SK-N-SH (cell line): ENCODE results near the gene MAP3K7CL. TPM values are rescaled to one million over a fixed set of nuclear protein-coding genes. Genes with fewer than 3 reads are reported as not detected.

ENCODE experiments used
- CTCF ChIA-PET: fragments of 300-600, 350-600 bp; formaldehyde crosslinking; extraction: SDS; loops from one replicate; lab custom pipeline; 2021; lab: Yijun Ruan, JAX
- POLR2A ChIA-PET: fragments of 350-600 bp; sonication (Branson Sonifier 250); formaldehyde crosslinking; extraction: SDS; loops from one replicate; lab custom pipeline; 2020; ENCODE audit warnings: antibody characterized with exemption, inconsistent platforms; lab: Yijun Ruan, JAX
- DNase-seq: peaks from one replicate; pipeline ENCODE4 v3.0.0; 2012
- H2AFZ ChIP-seq: fragments of 200-600 bp; sonication (generic); 2 replicates; pipeline ENCODE4 v1.8.1; 2016; ENCODE audit warnings: antibody characterized with exemption, mild to moderate bottlenecking, low read depth
- H3F3A ChIP-seq: fragments of 200-600 bp; sonication (generic); replicated peaks from 2 replicates; pipeline ENCODE3; 2016; ENCODE audit warnings: antibody characterized with exemption, mild to moderate bottlenecking; ENCODE audit not compliant: insufficient read depth
- H3K27ac ChIP-seq, 2 experiments: fragments of 200-500 bp in 1 of 2; fragments of 200-600 bp in 1 of 2; sonication (Bioruptor generic) in 1 of 2; sonication (generic), shearing (Covaris generic) in 1 of 2; 2 replicates each; pipeline versions ENCODE4 v1.5.1 to v1.6.1; 2014 to 2016; ENCODE audit warnings: low read depth in 2 of 2, inconsistent platforms in 1 of 2, low read length in 1 of 2, mild to moderate bottlenecking in 1 of 2, mixed read lengths in 1 of 2
- H3K27me3 ChIP-seq: fragments of 200-600 bp; sonication (generic), shearing (Covaris generic); 2 replicates; pipeline ENCODE4 v1.6.1; 2016; ENCODE audit warnings: mixed run types; ENCODE audit not compliant: insufficient read depth
- H3K36me3 ChIP-seq, 2 experiments: fragments of 200-500 bp in 1 of 2; fragments of 200-600 bp in 1 of 2; sonication (Bioruptor generic) in 1 of 2; sonication (generic) in 1 of 2; replicated peaks in 1 of 2; 2 replicates each; pipeline versions ENCODE3 to v1.5.1; 2014 to 2016; ENCODE audit warnings: low read length in 1 of 2, mild to moderate bottlenecking in 1 of 2; ENCODE audit not compliant: insufficient read depth in 2 of 2, control insufficient read depth in 1 of 2
- H3K4me1 ChIP-seq, 2 experiments: fragments of 200-500 bp in 1 of 2; fragments of 200-600 bp in 1 of 2; sonication (Bioruptor generic) in 1 of 2; sonication (generic), shearing (Covaris generic) in 1 of 2; 2 replicates each; pipeline versions ENCODE4 v1.5.1 to v1.6.1; 2014 to 2016; ENCODE audit warnings: low read depth in 1 of 2, low read length in 1 of 2, mixed run types in 1 of 2; ENCODE audit not compliant: insufficient read depth in 2 of 2, control insufficient read depth in 1 of 2
- H3K4me2 ChIP-seq: fragments of 200-600 bp; sonication (generic), shearing (Covaris generic); 2 replicates; pipeline ENCODE4 v1.6.1; 2017; ENCODE audit warnings: mixed run types
- H3K4me3 ChIP-seq, 2 experiments: fragments of 200-500 bp in 1 of 2; fragments of 200-600 bp in 1 of 2; sonication (Bioruptor generic) in 1 of 2; sonication (generic), shearing (Covaris generic) in 1 of 2; 2 replicates each; pipeline versions ENCODE4 v1.5.1 to v1.8.1; 2014 to 2016; ENCODE audit warnings: low read depth in 2 of 2, inconsistent platforms in 1 of 2, low read length in 1 of 2, mild to moderate bottlenecking in 1 of 2, mixed read lengths in 1 of 2, moderate library complexity in 1 of 2
- H3K79me2 ChIP-seq: fragments of 200-600 bp; sonication (generic); 2 replicates; pipeline ENCODE4 v1.8.1; 2017; ENCODE audit warnings: mild to moderate bottlenecking; ENCODE audit not compliant: insufficient read depth
- H3K9ac ChIP-seq: fragments of 200-600 bp; sonication (generic); 2 replicates; pipeline ENCODE4 v1.6.1; 2017; ENCODE audit warnings: mixed run types
- H3K9me2 ChIP-seq: fragments of 200-600 bp; sonication (generic); 2 replicates; pipeline ENCODE4 v1.6.1; 2017; ENCODE audit warnings: mixed run types
- H3K9me3 ChIP-seq: fragments of 200-600 bp; sonication (generic); 2 replicates; pipeline ENCODE4 v1.6.1; 2017; ENCODE audit warnings: mixed run types, mild to moderate bottlenecking, moderate library complexity
- H4K20me1 ChIP-seq: fragments of 200-600 bp; sonication (generic); 2 replicates; pipeline ENCODE4 v1.6.1; 2017; ENCODE audit warnings: mild to moderate bottlenecking, mixed run types; ENCODE audit not compliant: insufficient read depth
- FOXM1 ChIP-seq: IDR thresholded peaks from 2 replicates; pipeline ENCODE4 v1.4.0; 2012; ENCODE audit warnings: low read depth, mild to moderate bottlenecking
- GATA2 ChIP-seq: sonication (generic); formaldehyde crosslinking; IDR thresholded peaks from 2 replicates; pipeline ENCODE4 v1.5.0; 2020; ENCODE audit warnings: mild to moderate bottlenecking, missing genetic modification reagents
- NFIC ChIP-seq: IDR thresholded peaks from 2 replicates; pipeline ENCODE4 v1.4.0; 2012; ENCODE audit warnings: borderline replicate concordance
- POLR2AphosphoS5 ChIP-seq: IDR thresholded peaks from 2 replicates; pipeline ENCODE4 v1.6.1; 2012; ENCODE audit warnings: low read depth, low read length
- RXRA ChIP-seq: IDR thresholded peaks from 2 replicates; pipeline ENCODE4 v1.4.0; 2012; ENCODE audit warnings: low read depth, mild to moderate bottlenecking, borderline replicate concordance
- TAF1 ChIP-seq: IDR thresholded peaks from 2 replicates; pipeline ENCODE4 v1.6.1; 2012; ENCODE audit warnings: low read depth, mild to moderate bottlenecking, low read length, moderate library complexity, borderline replicate concordance
- TCF12 ChIP-seq: IDR thresholded peaks from 2 replicates; pipeline ENCODE4 v1.4.0; 2012
- WGBS: methylation state at CpG from one replicate; pipeline ENCODE4 v1.1.6; 2017; ENCODE audit warnings: low lambda C conversion rate; 5-methylcytosine and 5-hydroxymethylcytosine counted together
- polyA plus RNA-seq, 3 experiments: library from polyadenylated mRNA; depleted of rRNA; stranded (reverse); fragments of >200 nt; gene quantifications; 2 replicates each; pipeline ENCODE4 v1.2.3, GENCODE V29; 2012
- TF ChIP-seq, protein P1 (sequence below): fragments of 200-600 bp; sonication (generic); IDR thresholded peaks from 2 replicates; pipeline ENCODE4 v1.6.1; 2017; ENCODE audit warnings: antibody characterized with exemption, mild to moderate bottlenecking, moderate library complexity
- TF ChIP-seq, protein P2 (sequence below): IDR thresholded peaks from 2 replicates; pipeline ENCODE4 v1.4.0; 2012; ENCODE audit warnings: low read depth
- TF ChIP-seq, protein P3 (sequence below): IDR thresholded peaks from 2 replicates; pipeline ENCODE4 v1.4.0; 2012; ENCODE audit warnings: low read depth, borderline replicate concordance

The MAP3K7CL gene
- polyA plus RNA-seq, 1 of the 3 experiments (the other 2 are of a cell fraction): 2.3 TPM

DNA sequence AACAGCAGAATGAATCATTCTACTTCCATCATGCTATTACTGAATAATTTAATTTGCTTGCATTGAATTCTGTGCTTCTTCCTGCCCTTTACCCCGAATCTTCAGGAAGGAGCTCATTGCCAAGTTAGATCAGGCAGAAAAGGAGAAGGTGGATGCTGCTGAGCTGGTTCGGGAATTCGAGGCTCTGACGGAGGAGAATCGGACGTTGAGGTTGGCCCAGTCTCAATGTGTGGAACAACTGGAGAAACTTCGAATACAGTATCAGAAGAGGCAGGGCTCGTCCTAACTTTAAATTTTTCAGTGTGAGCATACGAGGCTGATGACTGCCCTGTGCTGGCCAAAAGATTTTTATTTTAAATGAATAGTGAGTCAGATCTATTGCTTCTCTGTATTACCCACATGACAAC lies 44.2 kb downstream of the MAP3K7CL start:
- Histone ChIP-seq H3K9ac (peak overlapping the region; percentile 66; the same call in 1 of the 2 replicates), H3K4me2 (peak overlapping the region; percentile 79), H3K9me3 (no peaks in the 10 kb centered on the region), H3K4me1 (peaks cover 0 to 14% of the 10 kb centered on the region in 2 experiments; a peak in 2 of 4 replicates), H2AFZ (peak overlapping the region; percentile 72; the same call in 1 of the 2 replicates), H3K79me2 (no peaks in the 10 kb centered on the region), H3F3A (peaks cover 21% of the 10 kb centered on the region), H3K27ac (peak overlapping the region; percentile 72 to 93; a peak in 3 of 4 replicates), H4K20me1 (no peaks in the 10 kb centered on the region), H3K27me3 (no peaks in the 10 kb centered on the region), H3K4me3 (peak overlapping the region; percentile 25 to 54; a peak in 3 of 4 replicates)
- WGBS: 14% methylated on average over 9 of the region's 9 CpGs
- CTCF ChIA-PET: interaction anchor here (1.1 to 3.0 kb wide), 3 partner anchors 10 to 174 kb away, joined by 3 to 10 read pairs (median 4); no protein-coding TSS in a partner anchor
- DNase-seq: no peak
- no peak for TF ChIP-seq TAF1
- TF ChIP-seq POLR2AphosphoS5: peak; percentile 26; the same call in 1 of the 2 replicates
- TF ChIP-seq NFIC: 0 out of 2 replicates have a peak, but pooled peaks have one; percentile 33
- TF ChIP-seq, protein P1, sequence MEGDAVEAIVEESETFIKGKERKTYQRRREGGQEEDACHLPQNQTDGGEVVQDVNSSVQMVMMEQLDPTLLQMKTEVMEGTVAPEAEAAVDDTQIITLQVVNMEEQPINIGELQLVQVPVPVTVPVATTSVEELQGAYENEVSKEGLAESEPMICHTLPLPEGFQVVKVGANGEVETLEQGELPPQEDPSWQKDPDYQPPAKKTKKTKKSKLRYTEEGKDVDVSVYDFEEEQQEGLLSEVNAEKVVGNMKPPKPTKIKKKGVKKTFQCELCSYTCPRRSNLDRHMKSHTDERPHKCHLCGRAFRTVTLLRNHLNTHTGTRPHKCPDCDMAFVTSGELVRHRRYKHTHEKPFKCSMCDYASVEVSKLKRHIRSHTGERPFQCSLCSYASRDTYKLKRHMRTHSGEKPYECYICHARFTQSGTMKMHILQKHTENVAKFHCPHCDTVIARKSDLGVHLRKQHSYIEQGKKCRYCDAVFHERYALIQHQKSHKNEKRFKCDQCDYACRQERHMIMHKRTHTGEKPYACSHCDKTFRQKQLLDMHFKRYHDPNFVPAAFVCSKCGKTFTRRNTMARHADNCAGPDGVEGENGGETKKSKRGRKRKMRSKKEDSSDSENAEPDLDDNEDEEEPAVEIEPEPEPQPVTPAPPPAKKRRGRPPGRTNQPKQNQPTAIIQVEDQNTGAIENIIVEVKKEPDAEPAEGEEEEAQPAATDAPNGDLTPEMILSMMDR: no peak
- no peak for TF ChIP-seq GATA2 (CRISPR knock-in tag)
- no peak for TF ChIP-seq TCF12
- TF ChIP-seq FOXM1: no peak
- no peak for TF ChIP-seq RXRA
- TF ChIP-seq, protein P2, sequence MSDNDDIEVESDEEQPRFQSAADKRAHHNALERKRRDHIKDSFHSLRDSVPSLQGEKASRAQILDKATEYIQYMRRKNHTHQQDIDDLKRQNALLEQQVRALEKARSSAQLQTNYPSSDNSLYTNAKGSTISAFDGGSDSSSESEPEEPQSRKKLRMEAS: peak; percentile 39; the same call in 1 of the 2 replicates
- TF ChIP-seq, all 33 proteins: peak for 3
- H3K36me3 ChIP-seq: no peaks in the 10 kb centered on the region
- no peaks in the 10 kb centered on the region for H3K9me2 ChIP-seq
- POLR2A ChIA-PET: no interaction called here

DNA sequence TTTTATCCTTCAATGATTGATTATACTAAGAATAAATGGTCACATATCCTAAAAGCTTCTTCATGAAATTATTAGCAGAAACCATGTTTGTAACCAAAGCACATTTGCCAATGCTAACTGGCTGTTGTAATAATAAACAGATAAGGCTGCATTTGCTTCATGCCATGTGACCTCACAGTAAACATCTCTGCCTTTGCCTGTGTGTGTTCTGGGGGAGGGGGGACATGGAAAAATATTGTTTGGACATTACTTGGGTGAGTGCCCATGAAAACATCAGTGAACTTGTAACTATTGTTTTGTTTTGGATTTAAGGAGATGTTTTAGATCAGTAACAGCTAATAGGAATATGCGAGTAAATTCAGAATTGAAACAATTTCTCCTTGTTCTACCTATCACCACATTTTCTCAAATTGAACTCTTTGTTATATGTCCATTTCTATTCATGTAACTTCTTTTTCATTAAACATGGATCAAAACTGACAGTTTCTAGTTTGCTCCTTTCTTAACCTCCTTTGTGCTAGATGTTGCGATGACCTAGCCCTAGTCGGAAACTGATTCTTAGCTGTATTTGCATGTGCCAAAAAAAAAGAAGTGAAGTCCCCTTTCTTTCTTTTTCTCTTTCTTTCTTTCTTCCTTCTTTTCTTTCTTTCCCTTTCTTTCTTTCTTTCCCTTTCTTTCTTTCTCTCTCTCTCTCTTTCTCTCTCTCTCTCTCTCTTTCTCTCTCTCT lies 45.1 kb downstream of the MAP3K7CL start:
- peaks cover 0 to 14% of the 10 kb centered on the region in 2 experiments; a peak in 2 of 4 replicates for H3K4me1 ChIP-seq
- H3K9ac ChIP-seq: peak overlapping the region; percentile 66; the same call in 1 of the 2 replicates
- WGBS: 75% methylated on average over 3 of the region's 3 CpGs
- H3K27ac ChIP-seq: peak overlapping the region; percentile 72 to 93; a peak in 3 of 4 replicates
- H3K4me3 ChIP-seq: peak overlapping the region in 1 of 2 experiments; percentile 25; a peak in 2 of 4 replicates
- H2AFZ ChIP-seq: no peak overlapping the region
- no peak for DNase-seq
- H3K27me3 ChIP-seq: no peaks in the 10 kb centered on the region
- peaks cover 21% of the 10 kb centered on the region for H3F3A ChIP-seq
- H3K9me3 ChIP-seq: no peaks in the 10 kb centered on the region
- peak overlapping the region; percentile 79 for H3K4me2 ChIP-seq
- H3K9me2 ChIP-seq: no peaks in the 10 kb centered on the region
- no peaks in the 10 kb centered on the region for H3K36me3 ChIP-seq
- ChIA-PET CTCF (interaction anchor here (0.9 to 3.0 kb wide), 2 partner anchors 11 to 60 kb away, joined by 3 to 10 read pairs; no protein-coding TSS in a partner anchor), POLR2A (no interaction called here)
- H4K20me1 ChIP-seq: no peaks in the 10 kb centered on the region
- TF ChIP-seq, protein P2: no peak
- TF ChIP-seq, protein P3, sequence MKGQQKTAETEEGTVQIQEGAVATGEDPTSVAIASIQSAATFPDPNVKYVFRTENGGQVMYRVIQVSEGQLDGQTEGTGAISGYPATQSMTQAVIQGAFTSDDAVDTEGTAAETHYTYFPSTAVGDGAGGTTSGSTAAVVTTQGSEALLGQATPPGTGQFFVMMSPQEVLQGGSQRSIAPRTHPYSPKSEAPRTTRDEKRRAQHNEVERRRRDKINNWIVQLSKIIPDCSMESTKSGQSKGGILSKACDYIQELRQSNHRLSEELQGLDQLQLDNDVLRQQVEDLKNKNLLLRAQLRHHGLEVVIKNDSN: peak; percentile 32; the same call in 1 of the 2 replicates
- H3K79me2 ChIP-seq: no peaks in the 10 kb centered on the region
